Renal pelvis (tissue), 4 donors: ENCODE data around the gene GALNT18. TPM values are rescaled to one million over a fixed set of nuclear protein-coding genes. Genes with fewer than 3 reads are reported as not detected.
"Not testable (repeated sequence)": the region's sequence is repeated elsewhere in the genome, so short reads cannot be mapped to it uniquely, and the experiment has no call there.

Source experiments
- DNase-seq: peaks from one replicate; pipeline ENCODE4 v3.0.0-alpha.2; 2013
- polyA plus RNA-seq, 3 donors: library from polyadenylated mRNA; unstranded; fragments of 120-200 nt; gene quantifications; one replicate each; pipeline ENCODE4 v1.2.1, GENCODE V29; 2013; ENCODE audit not compliant: insufficient read length in 3 of 3

GALNT18 gene
- polyA plus RNA-seq, 3 donors = 25.4 to 28.1 (median 26.4) TPM

GRCh38 chr11:11468954-11469353 is 152.9 kb downstream of the GALNT18 start:
- no peak for DNase-seq

DNA sequence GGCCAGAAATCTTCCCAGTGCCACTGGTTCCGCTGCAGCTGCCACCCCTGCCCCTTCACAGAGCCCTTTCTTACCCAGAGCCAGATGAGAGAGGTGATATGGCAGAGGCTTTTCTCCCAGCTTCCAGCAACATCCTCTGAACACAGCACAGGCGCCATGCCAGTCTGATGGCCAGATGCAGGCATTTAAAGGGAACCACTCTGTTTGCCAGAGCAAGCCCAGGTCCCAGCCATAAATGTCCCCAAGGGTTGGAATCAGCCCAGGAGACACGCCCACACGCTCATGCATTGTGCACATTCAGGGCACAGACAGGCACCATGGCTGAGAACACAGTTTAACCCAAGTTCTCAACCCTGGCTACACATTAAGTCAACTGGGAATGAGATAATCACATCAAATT is 154.5 kb downstream of the GALNT18 start:
- no peak for DNase-seq

GRCh38 chr11:11464555-11464954 is 157.2 kb downstream of the GALNT18 start:
- no peak for DNase-seq

DNA sequence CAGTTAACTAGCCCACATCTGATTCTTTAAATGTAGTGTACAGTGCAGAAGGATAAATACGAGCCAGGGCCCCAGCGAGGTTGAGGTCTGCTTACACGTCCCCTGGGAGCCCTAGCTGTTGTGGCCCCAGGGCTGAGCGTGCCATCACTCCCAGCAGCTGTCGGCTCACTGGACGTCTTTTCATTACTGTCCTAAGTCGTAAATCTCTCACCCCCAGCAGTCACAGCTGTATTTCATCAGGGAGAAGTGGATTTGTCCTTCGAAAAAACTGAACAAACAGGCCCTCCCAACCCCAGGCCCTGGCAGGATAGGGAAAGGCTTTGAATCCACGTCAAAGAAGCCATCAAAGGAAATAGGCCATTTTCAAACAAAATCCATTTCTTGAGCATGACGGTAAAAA is 158.4 kb downstream of the GALNT18 start:
- peak; percentile 52 for DNase-seq

GRCh38 chr11:11461473-11461872 is 160.3 kb downstream of the GALNT18 start:
- DNase-seq = no peak

DNA sequence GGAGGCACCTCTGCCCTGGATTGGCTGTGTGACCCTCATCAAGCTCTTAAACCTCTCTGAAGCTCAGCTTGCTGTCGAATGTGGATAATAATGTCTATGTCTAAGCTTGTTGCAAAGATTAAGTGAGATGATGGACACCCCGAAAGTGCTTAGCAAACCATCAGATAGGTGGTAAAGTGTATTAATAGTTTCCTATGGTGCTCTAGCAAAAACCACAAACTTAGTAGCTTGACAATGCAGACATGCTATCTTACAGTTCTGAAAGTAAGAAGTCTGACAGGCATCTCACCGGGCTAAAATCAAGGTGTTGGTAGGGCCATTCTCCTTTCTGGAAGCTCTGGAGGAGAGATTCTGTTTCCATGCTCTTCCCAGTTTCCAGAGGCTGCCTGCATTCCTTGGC is 162.2 kb downstream of the GALNT18 start:
- no peak for DNase-seq

DNA sequence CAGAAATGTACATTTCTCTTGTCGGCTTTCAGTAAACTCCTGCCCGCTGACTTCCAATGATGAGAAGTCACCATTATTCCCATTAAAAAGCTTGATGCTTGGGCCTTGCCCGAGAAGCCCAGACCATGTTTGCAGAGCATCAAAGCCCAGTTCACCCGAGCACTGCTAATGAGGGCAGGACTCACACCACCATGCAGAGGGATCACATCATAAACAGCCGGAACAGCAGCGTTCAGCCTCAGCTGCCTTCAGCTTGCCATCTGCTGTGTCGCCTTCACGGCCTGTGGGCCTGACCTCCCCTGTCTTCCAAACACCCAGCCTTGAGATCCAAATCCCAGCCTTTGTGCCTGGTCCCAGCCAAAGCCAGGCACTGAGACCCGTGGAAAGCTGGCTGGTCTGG is 163.3 kb downstream of the GALNT18 start:
- no peak for DNase-seq

GRCh38 chr11:11458001-11458400 is 163.8 kb downstream of the GALNT18 start:
- DNase-seq = no peak

- no peak for DNase-seq
Measured at GRCh38 chr11:11456866-11457265, 164.9 kb downstream of the GALNT18 start.

- no peak for DNase-seq
Measured at GRCh38 chr11:11454671-11455223, 167.1 kb downstream of the GALNT18 start.

GRCh38 chr11:11451501-11452005 is 170.3 kb downstream of the GALNT18 start:
- no peak for DNase-seq

- no peak for DNase-seq
Measured at GRCh38 chr11:11450744-11451362, 171.0 kb downstream of the GALNT18 start.

GRCh38 chr11:11449327-11449726 is 172.5 kb downstream of the GALNT18 start:
- DNase-seq = no peak

DNA sequence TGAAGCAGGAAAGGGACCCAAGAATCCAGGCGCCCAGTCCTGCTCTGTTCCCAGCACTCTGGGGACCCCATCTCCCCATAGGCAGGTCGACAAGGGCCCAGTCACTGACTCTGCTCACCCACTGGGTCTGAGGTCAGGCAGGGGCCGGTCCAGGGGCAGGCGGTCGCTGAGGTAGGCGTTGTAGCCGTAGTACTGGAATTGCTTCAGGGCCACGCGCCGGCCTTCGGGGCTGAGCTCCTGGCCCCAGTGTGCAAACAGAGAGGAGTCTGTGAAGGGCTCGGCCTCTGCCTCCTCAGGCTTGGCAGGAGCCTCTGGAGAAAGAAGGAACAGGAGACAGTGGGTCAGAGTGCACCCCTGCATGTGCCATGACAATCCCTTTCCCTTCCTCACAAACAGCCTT is 173.2 kb downstream of the GALNT18 start:
- DNase-seq = no peak

DNA sequence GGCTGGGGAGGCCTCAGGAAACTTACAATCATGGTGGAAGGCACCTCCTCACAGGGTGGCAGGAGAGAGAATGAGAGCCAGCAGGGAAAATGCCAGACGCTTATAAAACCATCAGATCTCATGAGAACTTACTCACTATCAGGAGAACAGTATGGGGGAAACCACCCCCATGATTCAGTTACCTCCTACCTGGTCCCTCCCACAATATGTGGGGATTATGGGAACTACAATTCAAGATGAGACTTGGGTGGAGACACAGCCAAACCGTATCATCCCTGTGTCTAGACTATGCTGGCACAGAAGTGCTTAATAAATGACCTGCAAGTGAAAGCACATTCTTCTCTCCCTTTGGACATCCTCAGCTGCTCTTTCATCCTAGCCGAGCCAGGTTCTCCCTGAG is 174.2 kb downstream of the GALNT18 start:
- not testable (repeated sequence) for DNase-seq

- no peak for DNase-seq
Measured at GRCh38 chr11:11446967-11447366, 174.8 kb downstream of the GALNT18 start.

DNA sequence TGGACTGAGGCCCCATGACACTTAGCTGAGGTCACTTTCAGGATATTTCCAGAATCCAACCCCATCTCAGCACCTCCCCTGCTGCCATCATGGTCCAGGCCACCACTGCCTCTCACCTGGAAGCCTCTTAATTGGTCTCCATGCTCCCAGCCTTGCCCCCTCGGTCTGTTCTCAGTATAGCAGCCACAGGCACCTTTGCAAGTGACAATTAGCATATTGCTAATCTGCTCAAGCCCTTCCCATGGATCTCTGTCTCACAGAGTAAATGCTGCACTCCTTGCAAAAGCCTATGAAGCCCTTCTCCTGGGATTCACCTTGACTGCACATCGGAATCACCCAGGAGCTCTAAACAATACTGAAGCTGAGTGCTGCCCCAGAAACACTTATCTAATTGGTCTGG is 175.2 kb downstream of the GALNT18 start:
- DNase-seq = no peak

DNA sequence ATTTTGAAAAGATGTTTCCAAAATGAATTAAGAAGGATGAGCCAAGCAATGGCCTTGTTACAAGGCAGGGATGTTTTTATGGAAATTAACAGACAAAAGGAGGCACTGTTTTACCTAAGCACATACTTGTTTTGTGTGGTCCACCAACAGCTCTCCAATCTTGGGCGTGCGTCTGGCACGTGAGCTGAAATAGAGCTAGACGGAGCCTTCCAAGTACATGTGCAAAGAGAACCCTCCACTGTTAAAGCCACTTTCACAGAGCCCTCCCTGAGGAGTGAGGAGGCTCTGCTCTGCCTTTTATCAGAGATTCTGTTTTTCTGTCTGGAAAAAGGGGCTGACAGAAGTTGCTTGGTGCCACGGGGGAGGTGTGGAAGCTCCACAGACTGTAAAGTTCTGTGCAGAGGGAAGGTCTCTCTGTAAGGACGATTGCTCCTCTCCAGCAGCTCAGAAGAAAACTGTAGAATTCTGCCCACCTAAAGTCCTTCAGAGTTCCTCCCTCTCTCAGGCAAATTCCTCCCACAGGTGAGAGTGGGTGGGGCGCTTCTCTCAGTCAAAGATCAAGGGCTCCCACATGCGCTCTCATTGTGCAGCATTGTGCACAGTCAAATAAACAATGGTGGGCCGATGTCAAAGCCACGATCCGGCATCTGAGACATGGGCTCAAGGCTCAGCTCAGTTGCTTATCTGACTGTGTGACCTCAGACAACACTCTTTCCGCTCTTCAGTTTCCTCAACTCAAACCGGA is 176.2 kb downstream of the GALNT18 start:
- DNase-seq = no peak

GRCh38 chr11:11444804-11445131 is 177.0 kb downstream of the GALNT18 start:
- DNase-seq = no peak

- DNase-seq = no peak
Measured at GRCh38 chr11:11444027-11444803, 177.6 kb downstream of the GALNT18 start.

DNA sequence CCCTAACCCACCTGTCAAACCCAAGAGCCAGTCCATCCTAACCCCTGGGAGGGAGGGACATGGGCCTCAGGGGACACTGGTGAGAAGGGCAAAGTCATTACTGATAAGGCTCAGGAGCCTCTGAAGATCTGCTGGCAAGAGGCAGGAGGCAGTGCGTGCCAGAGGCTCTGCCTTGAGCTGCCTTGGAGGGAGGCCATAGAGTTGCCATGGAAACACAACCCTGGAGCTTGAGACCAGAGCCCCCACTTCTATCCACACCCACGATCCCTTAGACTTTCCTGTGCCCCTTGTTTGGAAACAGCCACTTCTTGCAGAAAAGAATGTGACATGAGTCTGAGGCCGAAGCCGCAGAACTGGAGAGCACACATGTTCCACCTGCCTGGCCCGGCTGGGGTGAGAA is 179.0 kb downstream of the GALNT18 start:
- no peak for DNase-seq

- DNase-seq = no peak
Measured at GRCh38 chr11:11441516-11441915, 180.3 kb downstream of the GALNT18 start.

GRCh38 chr11:11441091-11441490 is 180.7 kb downstream of the GALNT18 start:
- DNase-seq = no peak
